Islet of Langerhans (tissue), 1 donor: ENCODE results near the gene ARRB1.

ENCODE experiments used
- FAIRE-seq: peaks from one replicate; lab custom pipeline; 2011; peaks lifted over from hg19 to GRCh38; lab: Jason Lieb, UNC

ARRB1 gene

GRCh38 chr11:75273411-75274391 is 77.8 kb downstream of the ARRB1 start:
- no peak for FAIRE-seq

- no peak for FAIRE-seq
These were observed 78.6 kb downstream of the ARRB1 start for GRCh38 chr11:75272821-75273301.

GRCh38 chr11:75272391-75272790 is 79.1 kb downstream of the ARRB1 start:
- FAIRE-seq = no peak

GRCh38 chr11:75271730-75272129 is 79.7 kb downstream of the ARRB1 start:
- no peak for FAIRE-seq

- FAIRE-seq = no peak
These were observed 80.5 kb downstream of the ARRB1 start for GRCh38 chr11:75270896-75271418.

GRCh38 chr11:75269896-75270295 is 81.6 kb downstream of the ARRB1 start:
- FAIRE-seq = no peak

GRCh38 chr11:75269367-75269660 is 82.1 kb downstream of the ARRB1 start:
- no peak for FAIRE-seq

- FAIRE-seq = no peak
These were observed 82.7 kb downstream of the ARRB1 start for GRCh38 chr11:75268626-75269366.

- FAIRE-seq = no peak
These were observed 84.1 kb downstream of the ARRB1 start for GRCh38 chr11:75267171-75267970.

- no peak for FAIRE-seq
These were observed 85.5 kb downstream of the ARRB1 start for GRCh38 chr11:75265851-75266531.

GRCh38 chr11:75264971-75265370 is 86.5 kb downstream of the ARRB1 start:
- FAIRE-seq = no peak

- no peak for FAIRE-seq
These were observed 87.1 kb downstream of the ARRB1 start for GRCh38 chr11:75264356-75264755.

- FAIRE-seq = no peak
These were observed 87.5 kb downstream of the ARRB1 start for GRCh38 chr11:75263944-75264349.

GRCh38 chr11:75262961-75263852 is 88.3 kb downstream of the ARRB1 start:
- FAIRE-seq = no peak

GRCh38 chr11:75262436-75262835 is 89.0 kb downstream of the ARRB1 start:
- FAIRE-seq = no peak

GRCh38 chr11:75261902-75262361 is 89.5 kb downstream of the ARRB1 start:
- no peak for FAIRE-seq

GRCh38 chr11:75260396-75261170 is 90.9 kb downstream of the ARRB1 start:
- FAIRE-seq = no peak

- FAIRE-seq = no peak
These were observed 97.1 kb downstream of the ARRB1 start for GRCh38 chr11:75254326-75254725.

GRCh38 chr11:75249704-75250103 is 101.8 kb downstream of the ARRB1 start:
- FAIRE-seq = no peak

GRCh38 chr11:75248924-75249256 is 102.6 kb downstream of the ARRB1 start:
- FAIRE-seq = no peak
